ENCODE measurements around the gene TMEM219.

DNA sequence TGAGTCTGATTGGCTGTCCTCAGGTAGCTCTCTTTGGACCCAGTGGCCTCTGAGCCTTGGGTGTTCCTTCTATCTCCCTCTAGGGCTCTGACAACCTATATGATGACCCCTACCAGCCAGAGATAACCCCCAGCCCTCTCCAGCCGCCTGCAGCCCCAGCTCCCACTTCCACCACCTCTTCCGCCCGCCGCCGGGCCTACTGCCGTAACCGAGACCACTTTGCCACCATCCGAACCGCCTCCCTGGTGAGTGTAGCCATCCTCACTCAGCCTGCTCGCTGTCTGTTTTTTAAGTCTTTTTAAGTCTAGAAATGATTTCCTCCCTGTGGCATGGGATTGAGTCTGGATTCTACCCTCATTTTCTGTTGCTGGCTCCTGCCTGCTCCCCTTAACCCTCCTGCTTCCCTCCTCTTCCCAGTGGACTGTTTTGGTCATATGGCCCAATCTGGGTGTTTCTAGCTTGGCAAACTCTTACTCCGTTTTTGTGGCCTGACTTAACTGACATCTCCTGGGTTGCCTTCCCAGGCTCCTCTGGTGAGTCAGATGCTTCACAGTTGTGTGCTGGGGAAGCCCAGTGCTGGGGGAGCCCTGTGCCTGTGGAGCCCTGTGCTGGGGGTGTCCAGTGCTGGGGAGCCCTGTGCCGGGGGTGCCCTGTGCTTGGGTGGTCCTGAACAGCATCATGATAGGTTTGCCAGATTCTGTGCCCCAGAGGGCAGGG, 21.7 kb downstream of the TMEM219 start:
- TF ChIP-seq, protein P1, sequence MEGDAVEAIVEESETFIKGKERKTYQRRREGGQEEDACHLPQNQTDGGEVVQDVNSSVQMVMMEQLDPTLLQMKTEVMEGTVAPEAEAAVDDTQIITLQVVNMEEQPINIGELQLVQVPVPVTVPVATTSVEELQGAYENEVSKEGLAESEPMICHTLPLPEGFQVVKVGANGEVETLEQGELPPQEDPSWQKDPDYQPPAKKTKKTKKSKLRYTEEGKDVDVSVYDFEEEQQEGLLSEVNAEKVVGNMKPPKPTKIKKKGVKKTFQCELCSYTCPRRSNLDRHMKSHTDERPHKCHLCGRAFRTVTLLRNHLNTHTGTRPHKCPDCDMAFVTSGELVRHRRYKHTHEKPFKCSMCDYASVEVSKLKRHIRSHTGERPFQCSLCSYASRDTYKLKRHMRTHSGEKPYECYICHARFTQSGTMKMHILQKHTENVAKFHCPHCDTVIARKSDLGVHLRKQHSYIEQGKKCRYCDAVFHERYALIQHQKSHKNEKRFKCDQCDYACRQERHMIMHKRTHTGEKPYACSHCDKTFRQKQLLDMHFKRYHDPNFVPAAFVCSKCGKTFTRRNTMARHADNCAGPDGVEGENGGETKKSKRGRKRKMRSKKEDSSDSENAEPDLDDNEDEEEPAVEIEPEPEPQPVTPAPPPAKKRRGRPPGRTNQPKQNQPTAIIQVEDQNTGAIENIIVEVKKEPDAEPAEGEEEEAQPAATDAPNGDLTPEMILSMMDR (IDR thresholded peaks at IDR 0.05) = no peak
- no peak for TF ChIP-seq POLR2A (IDR thresholded peaks at IDR 0.05)
